HG02970 (cell line): ENCODE data around the gene B4GALNT3.

Experiments
- ATAC-seq: cut with Tn5 transposase; IDR thresholded peaks from one replicate; pipeline ENCODE4 v1.9.1; 2021; ENCODE audit warnings: mild to moderate bottlenecking, moderate library complexity, moderate number of reproducible peaks; ENCODE audit not compliant: unreplicated experiment, low FRiP score

The B4GALNT3 gene

GRCh38 chr12:535396-535795 is 75.7 kb downstream of the B4GALNT3 start:
- ATAC-seq: no peak

GRCh38 chr12:536751-537245 is 77.1 kb downstream of the B4GALNT3 start:
- ATAC-seq: no peak

- ATAC-seq: no peak
Measured at GRCh38 chr12:537772-538171, 78.0 kb downstream of the B4GALNT3 start.

- no peak for ATAC-seq
Measured at GRCh38 chr12:538731-539539, 79.2 kb downstream of the B4GALNT3 start.

- no peak for ATAC-seq
Measured at GRCh38 chr12:539540-540310, 80.0 kb downstream of the B4GALNT3 start.

GRCh38 chr12:541676-542324 is 82.1 kb downstream of the B4GALNT3 start:
- no peak for ATAC-seq

- no peak for ATAC-seq
Measured at GRCh38 chr12:542395-543113, 82.8 kb downstream of the B4GALNT3 start.

GRCh38 chr12:543114-543451 is 83.3 kb downstream of the B4GALNT3 start:
- ATAC-seq: no peak

- ATAC-seq: no peak
Measured at GRCh38 chr12:544142-544541, 84.4 kb downstream of the B4GALNT3 start.

- no peak for ATAC-seq
Measured at GRCh38 chr12:544941-545635, 85.3 kb downstream of the B4GALNT3 start.

GRCh38 chr12:545835-546234 is 86.1 kb downstream of the B4GALNT3 start:
- no peak for ATAC-seq

- no peak for ATAC-seq
Measured at GRCh38 chr12:546265-546919, 86.7 kb downstream of the B4GALNT3 start.

GRCh38 chr12:546920-547845 is 87.4 kb downstream of the B4GALNT3 start:
- no peak for ATAC-seq

- no peak for ATAC-seq
Measured at GRCh38 chr12:547883-548470, 88.2 kb downstream of the B4GALNT3 start.

- ATAC-seq: no peak
Measured at GRCh38 chr12:549476-550082, 89.8 kb downstream of the B4GALNT3 start.

GRCh38 chr12:550473-551260 is 90.9 kb downstream of the B4GALNT3 start:
- ATAC-seq: no peak

GRCh38 chr12:552466-552865 is 92.7 kb downstream of the B4GALNT3 start:
- no peak for ATAC-seq
